ENCODE measurements around the gene KNDC1.

KNDC1 gene

GRCh38 chr10:133206356-133207040 lies 46.5 kb downstream of the KNDC1 start:
- DNase-seq (ENCODE audit: low read depth in 2 of 2), result no peak

- no peak for DNase-seq (ENCODE audit: low read depth in 2 of 2)
Measured at GRCh38 chr10:133207041-133207600, 47.1 kb downstream of the KNDC1 start.

DNA sequence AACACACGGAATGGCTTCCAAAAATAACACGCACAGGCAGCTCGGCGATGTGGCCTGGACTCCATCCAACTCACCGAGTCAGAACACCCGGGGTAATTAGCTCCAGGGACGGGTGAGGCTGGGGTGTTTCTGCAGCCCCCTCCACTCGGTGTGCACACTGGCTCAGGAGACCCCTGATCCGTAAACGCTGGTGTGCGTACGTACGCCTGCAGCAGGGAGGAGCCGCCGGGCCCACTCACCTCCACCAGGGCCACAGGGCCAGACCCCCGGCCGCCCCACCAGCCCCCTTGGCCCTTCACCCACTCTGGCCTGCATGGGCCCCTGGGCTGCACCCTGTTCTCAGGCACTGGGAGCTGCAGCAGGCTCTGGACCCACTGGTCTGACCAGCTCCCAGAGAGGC lies 47.6 kb downstream of the KNDC1 start:
- no peak for DNase-seq (ENCODE audit: low read depth in 2 of 2)

- no peak for DNase-seq (ENCODE audit: low read depth in 2 of 2)
Measured at GRCh38 chr10:133208466-133208865, 48.4 kb downstream of the KNDC1 start.

DNA sequence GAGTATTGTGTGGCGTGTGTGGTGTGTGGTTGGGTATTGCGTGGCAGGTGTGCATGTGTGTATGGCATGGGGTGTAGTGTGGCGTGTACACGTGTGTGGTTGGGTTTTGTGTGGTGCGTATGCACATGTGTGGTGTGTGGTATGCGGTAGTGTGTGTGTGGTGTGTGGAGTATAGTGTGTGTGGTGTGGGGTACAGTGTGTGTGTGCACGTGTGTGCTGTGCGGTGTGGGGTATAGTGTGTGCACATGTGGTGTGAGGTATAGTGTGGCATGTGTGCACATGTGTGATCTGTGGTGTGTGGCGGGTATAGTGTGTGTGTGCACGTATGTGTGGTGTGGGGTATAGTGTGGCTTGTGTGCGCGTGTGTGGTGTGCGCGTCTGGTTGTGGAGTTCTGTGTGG lies 49.1 kb downstream of the KNDC1 start:
- DNase-seq (ENCODE audit: low read depth in 2 of 2), result no peak

DNA sequence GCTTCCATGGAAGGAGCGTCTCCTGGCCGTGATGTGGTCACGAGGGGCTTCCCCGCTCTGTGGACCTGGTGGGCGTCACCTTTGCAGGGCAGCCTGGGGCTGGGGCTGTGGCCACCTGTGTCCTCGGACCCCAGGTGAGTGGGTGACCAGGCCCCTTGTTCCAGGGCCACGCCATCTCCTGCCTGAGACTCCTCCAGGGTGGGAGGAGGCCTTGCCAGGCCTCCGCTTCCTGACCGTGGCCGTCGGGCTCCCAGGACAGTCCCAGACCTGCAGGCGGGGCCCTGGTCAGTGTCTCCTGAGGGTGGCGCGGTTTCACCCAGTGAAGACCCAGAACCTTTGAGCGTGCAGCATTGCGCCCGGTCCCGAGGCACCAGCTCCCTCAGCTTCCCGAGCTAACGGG lies 49.6 kb downstream of the KNDC1 start:
- DNase-seq (ENCODE audit: low read depth in 2 of 2), result no peak

DNA sequence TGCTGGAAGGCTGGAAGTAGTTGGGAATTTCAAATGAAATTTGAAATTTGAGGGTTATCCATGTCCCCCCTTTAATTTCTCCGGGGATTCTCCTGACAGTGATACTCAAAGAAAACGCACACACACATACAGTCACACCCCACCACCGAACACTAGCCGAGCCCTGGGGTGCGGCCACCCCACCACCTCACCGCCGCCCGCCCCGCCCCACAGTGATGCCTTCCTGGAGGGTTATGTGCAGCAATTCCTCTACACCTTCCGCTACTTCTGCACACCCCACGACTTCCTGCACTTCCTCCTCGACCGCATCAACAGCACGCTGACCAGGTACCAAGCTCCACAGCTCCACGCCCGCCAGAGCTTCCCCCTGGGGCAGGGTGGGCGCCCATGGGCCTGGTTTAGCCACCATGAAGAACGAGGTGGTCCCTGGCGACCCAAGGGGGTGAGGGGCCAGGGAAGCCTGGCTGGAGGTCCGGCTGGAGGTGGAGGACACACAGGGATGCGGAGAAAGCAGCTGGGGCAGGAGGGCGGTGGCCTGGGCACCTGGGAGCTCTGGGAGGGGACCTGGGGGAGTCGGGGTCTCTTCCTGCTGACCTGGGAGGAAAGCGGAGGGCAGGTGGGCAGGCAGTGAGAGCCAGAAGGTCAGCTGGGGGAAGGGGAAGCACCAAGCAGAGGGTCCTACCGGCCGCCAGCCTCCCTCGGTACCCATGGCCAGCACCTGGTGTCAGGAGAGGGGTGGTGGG lies 50.5 kb downstream of the KNDC1 start:
- no peak for DNase-seq (ENCODE audit: low read depth in 2 of 2)

GRCh38 chr10:133211141-133211830 lies 51.3 kb downstream of the KNDC1 start:
- DNase-seq (ENCODE audit: low read depth in 2 of 2), result no peak

DNA sequence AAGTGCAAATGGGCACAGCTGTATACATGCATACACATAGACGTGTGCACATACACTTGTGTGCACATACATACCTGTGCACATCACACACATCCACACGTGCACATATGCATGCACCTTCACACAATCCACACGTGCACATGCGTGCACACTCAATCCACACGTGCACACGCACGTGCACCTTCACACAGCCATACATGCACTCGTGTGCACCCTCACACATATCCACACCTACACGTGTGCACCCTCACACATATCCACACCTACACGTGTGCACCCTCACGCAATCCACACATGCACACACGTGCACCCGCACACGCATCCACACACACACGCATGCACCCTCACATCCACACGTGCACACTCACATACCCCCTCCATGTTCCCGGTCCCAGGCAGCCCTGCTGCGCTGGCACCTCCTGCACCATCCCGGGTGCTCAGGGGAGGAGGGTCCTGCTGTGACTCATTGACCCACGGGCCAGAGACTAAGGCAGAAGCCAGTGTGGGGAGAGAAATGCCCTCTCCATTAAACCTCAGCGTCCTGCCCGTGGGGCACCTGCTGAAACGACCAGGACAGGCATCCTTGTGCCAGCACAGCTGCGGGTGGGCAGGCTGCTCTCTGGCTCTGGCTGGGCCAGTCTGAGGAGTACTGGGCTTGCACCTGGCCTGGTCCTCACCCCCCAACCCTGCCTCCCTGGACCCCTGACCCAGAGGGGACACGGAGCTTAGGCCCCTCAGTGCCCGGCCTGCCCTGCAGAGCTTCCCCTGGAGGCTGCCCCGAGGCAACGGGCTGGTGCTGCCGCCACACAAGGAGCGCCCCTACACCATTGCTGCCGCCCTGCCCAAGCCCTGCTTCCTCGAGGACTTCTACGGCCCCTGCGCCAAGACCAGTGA lies 52.2 kb downstream of the KNDC1 start:
- DNase-seq (ENCODE audit: low read depth in 2 of 2), result no peak

DNA sequence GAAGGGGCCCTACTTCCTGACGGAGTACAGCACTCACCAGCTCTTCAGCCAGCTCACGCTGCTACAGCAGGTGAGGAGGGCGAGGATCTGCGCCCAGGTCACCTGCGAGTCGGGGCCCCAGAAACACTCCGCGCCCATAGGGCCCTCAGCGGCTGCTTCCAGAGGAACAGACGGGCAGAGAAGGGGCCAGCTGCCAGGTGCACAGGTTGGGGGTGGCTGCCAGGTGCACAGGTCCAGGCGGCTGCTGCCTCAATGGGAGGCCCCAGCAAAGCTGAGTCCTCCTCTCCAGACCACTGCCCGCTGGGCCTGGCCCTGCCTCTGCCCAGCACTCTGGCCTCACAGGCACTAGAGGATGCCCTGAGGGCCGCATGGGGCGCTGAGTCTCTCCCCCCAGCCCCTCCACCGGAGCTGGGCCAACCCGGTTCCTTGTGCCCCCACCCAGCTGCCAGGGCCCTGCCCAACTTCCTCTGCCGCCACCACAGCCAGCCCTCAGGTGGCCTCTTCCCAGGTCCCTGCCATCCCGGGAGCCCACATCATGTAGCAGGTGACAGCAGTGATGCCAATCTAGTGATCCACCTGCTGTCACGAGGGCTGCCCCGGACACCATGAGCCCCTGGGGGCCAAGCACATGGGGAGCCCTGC lies 53.0 kb downstream of the KNDC1 start:
- DNase-seq (ENCODE audit: low read depth in 2 of 2), result no peak

DNA sequence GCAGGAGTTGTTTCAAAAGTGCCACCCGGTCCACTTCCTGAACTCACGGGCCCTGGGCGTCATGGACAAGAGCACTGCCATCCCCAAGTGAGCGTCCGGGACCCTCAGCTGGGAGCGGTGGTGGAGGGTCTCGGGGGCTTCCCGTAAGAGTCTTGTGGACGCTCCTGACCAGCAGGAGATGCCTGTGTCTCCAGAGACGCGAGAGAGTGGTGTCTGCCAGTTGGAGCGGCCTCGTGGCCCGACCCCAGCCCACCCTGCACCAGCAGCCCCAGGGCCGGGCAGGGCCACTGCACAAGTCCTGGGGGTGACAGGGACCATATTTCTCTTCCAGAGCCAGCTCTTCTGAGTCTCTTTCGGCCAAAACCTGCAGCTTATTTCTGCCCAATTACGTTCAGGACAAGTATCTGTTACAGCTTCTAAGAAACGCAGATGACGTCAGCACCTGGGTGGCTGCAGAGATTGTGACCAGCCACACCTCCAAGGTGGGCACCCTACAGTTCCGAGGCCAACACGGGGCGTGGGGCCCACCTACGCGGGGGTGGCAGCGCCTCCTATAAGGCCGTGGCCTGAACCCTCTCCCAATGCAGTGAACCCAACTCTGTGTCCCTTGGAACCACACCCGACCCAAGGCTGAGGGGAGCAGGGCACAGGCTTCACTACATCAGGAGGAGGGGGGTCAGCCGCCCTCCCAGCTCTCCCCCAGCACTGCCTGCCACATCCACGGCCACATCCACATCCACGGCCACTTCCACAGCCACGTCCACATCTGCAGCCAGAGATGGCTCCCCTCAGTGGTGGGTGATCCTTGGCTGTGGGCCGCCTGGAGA lies 53.8 kb downstream of the KNDC1 start:
- DNase-seq (ENCODE audit: low read depth in 2 of 2), result no peak

DNA sequence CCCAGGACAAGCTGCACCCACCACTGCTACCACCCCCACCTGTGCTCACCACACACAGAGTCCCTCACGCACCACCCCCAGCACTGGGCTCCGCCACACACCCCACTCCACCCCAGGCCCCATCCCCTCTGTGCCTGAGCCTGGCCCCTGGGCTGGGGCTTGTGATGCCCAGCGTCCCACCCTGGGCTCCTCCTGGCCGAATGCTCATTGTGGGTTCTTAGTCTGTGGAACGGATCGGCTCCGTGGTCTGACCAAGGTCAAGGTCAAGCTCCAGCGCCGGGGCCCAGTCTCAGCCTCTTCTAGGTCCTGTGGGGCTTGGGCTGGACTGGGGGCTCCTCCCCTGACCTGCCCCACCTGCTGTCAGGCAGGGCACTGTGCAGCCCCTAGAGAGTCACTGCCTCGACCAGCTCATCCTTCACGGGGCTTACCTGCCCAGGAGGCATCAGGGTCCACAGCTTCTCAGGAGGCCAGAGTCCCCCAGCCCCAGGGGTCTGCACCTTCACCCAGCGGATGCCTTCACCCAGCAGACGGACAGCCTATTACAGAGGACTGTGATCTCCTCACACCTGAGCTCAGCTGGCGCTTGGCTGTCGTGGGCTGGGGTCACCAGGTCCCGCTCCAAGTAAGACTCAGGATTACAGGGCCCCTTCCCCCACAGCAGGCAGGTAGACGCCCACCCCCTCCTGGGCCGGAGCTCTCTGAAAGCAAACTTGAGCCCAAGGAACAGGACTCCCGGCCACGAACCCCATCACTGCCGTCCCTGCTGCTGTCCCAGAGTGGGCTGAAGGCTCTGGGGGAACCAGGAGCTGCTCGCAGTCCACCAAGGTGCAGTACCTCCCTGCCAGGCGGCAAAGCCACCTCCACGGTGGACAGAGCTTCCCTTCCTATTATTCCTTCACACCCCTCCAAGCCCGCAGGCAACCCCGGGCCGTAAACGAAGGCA lies 54.7 kb downstream of the KNDC1 start:
- DNase-seq (ENCODE audit: low read depth in 2 of 2), result no peak

- no peak for DNase-seq (ENCODE audit: low read depth in 2 of 2)
Measured at GRCh38 chr10:133215586-133215985, 55.6 kb downstream of the KNDC1 start.

DNA sequence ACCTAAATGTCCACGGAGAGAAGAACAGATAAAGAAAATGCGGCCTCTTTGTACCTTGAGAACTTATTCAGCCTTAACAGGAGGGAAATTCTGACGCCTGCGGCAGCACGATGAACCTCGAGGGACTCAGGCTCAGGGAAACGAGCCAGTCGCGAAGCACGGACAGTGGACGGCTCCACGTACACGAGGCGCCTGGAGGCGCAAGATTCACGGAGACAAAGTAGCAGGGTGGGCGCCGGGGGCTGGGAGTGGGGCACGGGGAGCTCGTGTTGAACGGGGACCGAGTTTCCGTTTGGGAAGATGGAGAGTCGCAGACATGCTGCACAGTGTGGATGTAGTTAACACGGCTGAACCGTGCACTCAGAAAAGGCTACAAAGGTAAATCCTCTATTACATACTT lies 56.8 kb downstream of the KNDC1 start:
- DNase-seq (ENCODE audit: low read depth in 2 of 2), result no peak

DNA sequence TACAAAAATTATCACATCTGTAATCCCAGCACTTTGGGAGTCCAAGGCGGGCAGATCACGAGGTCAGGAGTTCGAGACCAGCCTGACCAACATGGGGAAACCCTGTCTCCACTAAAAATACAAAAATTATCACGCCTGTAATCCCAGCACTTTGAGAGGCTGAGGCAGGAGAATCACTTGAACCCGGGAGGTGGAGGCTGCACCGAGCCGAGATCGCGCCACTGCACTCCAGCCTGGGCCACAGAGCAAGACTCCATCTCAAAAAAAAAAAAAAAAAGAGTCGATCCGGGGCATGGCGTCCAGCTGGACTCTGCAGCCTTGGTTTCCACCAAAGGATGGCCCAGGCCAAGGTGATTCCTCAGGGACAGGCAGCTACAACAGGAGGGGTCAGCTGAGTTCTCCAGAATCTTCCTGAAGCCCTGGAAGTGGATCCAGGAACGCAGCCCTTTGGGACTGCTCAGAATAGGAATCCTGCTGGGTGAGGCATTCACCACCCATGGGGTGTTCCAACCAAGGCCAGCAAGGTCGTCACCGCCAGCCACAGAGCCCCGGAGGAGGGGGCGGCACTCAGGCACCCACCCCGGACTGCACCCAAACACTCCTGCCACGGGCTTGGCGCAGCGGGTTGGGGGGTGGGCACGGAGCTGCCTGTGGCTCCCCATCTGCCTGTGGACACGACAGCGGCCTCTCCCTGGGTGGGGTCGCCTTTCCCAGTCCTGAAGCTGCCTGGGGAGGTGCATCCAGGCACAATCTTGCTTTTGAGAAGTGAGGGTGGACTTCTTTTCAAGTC lies 58.0 kb downstream of the KNDC1 start:
- DNase-seq (ENCODE audit: low read depth in 2 of 2), result no peak

GRCh38 chr10:133218891-133219290 lies 58.9 kb downstream of the KNDC1 start:
- DNase-seq (ENCODE audit: low read depth in 2 of 2), result no peak

DNA sequence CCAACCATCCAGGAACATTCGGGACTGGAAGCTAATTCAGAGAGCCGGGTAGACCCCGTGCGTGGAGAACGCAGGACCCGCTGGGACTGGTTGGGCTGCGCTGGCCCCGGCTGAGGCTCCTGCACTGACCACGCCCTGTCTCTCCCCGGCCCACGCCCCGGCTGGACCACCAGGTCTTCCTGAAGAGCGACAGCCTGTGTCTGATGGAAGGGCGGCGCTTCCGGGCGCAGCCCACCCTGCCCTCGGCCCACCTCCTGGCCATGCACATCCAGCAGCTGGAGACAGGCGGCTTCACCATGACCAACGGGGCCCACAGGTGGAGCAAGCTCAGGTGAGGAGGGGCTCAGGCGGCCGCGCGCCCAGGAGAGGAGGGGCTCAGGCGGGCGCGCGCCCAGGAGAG lies 59.8 kb downstream of the KNDC1 start:
- DNase-seq (ENCODE audit: low read depth in 2 of 2), result no peak

DNA sequence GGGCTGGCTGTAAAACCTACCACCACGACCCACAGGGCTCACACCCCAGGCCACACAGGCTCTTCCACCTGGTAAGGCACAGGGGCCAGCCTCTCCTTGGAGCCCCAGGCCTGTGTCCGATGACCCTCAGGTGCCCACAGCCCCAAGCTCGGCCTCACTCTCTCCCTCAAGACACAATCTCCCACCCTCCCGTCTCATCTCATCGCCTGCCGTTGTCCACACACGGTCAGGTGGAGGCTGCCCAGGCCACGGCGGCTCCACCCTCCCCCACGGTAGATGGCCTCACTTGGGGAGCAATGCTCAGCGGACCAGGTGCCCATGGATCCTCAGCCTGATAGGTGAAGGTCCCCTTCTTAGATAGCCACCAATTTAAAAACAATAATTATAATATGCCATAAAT lies 61.3 kb downstream of the KNDC1 start:
- no peak for DNase-seq (ENCODE audit: low read depth in 2 of 2)

All from stimulated activated CD8-positive, alpha-beta memory T cell treated with anti-CD3 and anti-CD28 coated beads, Interleukin-7, amount 100 ng/mL, for 4 hours (primary cell).